ENCODE measurements around the gene ISYNA1. TPM values are rescaled to one million over a fixed set of nuclear protein-coding genes. Genes with fewer than 3 reads are reported as not detected.

The ISYNA1 gene
- total RNA-seq, 1 donor = 8.0 TPM

GRCh38 chr19:18464646-18465045 is 26.7 kb upstream of the ISYNA1 start:
- H3K27ac ChIP-seq (ENCODE audit: low read depth, low read length) = peak overlapping the region; percentile 59
- no peaks in the 10 kb centered on the region for H3K27me3 ChIP-seq (ENCODE audit: insufficient read depth, low read length)
- peaks cover 62% of the 10 kb centered on the region for H3K79me2 ChIP-seq (ENCODE audit: insufficient read depth, low read length)
- H3K9me3 ChIP-seq (ENCODE audit: low read depth, low read length) = no peaks in the 10 kb centered on the region
- peaks cover 41% of the 10 kb centered on the region for H3K4me1 ChIP-seq (ENCODE audit: insufficient read depth, low read length)
- H2AFZ ChIP-seq (ENCODE audit: low read length) = no peak overlapping the region
- H3K4me3 ChIP-seq (ENCODE audit: insufficient read depth, low read length) = no peak overlapping the region
- TF ChIP-seq, protein P1, sequence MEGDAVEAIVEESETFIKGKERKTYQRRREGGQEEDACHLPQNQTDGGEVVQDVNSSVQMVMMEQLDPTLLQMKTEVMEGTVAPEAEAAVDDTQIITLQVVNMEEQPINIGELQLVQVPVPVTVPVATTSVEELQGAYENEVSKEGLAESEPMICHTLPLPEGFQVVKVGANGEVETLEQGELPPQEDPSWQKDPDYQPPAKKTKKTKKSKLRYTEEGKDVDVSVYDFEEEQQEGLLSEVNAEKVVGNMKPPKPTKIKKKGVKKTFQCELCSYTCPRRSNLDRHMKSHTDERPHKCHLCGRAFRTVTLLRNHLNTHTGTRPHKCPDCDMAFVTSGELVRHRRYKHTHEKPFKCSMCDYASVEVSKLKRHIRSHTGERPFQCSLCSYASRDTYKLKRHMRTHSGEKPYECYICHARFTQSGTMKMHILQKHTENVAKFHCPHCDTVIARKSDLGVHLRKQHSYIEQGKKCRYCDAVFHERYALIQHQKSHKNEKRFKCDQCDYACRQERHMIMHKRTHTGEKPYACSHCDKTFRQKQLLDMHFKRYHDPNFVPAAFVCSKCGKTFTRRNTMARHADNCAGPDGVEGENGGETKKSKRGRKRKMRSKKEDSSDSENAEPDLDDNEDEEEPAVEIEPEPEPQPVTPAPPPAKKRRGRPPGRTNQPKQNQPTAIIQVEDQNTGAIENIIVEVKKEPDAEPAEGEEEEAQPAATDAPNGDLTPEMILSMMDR (IDR thresholded peaks at IDR 0.05; ENCODE audit: extremely low read depth, low read depth, low read length) = no peak
- no peak overlapping the region for H3K4me2 ChIP-seq (ENCODE audit: insufficient read depth, low read length)
- DNase-seq (ENCODE audit: insufficient read length, low spot score, missing footprints) = peak; percentile 98
- H4K20me1 ChIP-seq (ENCODE audit: insufficient read depth, low read length) = peaks cover 81% of the 10 kb centered on the region
- peaks cover 38% of the 10 kb centered on the region for H3K36me3 ChIP-seq (ENCODE audit: insufficient read depth, low read length)

DNA sequence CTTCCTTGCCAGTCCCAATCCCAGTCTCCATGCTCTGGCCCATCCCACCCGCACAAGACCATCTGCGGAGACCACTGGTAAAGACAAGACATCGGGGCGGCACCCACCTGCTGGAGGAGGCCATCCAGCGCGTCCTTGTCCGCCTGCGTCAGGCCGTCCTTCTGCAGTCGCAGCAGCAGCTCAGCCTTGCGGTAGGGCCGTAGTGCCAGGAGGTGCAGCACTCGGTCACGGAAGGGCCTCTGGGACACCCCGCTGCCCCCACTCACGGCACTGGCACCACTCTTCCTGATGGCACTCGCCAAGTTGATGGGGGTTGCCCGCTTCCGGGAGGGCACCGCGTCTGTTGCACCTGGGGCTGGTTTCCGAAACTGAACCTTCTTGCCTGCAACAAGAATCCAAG is 23.5 kb upstream of the ISYNA1 start:
- H3K27ac ChIP-seq (ENCODE audit: low read depth, low read length) = peak overlapping the region; percentile 91
- peak; percentile 73 for DNase-seq (ENCODE audit: insufficient read length, low spot score, missing footprints)

DNA sequence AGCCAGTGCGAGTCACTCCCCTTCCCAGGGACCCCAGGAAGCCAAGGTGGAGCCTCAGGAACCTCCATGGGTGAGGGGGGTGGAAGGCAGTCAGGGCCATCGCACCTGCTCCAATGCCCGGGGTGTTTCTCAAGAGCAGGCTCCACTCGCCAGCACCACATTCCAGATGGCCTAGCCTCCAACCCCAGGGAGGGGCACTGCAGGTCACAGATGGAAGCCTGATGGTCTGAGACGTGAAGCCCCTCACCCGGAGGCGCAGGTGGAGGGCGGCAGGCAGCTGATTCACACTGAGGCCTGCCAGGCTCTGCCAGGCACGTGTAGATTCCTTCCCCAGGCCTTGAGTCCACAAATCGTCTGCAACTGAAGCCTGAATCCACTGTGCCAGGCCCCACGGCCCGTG is 23.0 kb upstream of the ISYNA1 start:
- no peak overlapping the region for H2AFZ ChIP-seq (ENCODE audit: low read length)
- no peaks in the 10 kb centered on the region for H3K27me3 ChIP-seq (ENCODE audit: insufficient read depth, low read length)
- no peak overlapping the region for H3K4me2 ChIP-seq (ENCODE audit: insufficient read depth, low read length)
- TF ChIP-seq, protein P1 (IDR thresholded peaks at IDR 0.05; ENCODE audit: extremely low read depth, low read depth, low read length) = no peak
- H3K9me3 ChIP-seq (ENCODE audit: low read depth, low read length) = no peaks in the 10 kb centered on the region
- peak; percentile 39 for DNase-seq (ENCODE audit: insufficient read length, low spot score, missing footprints)
- peaks cover 51% of the 10 kb centered on the region for H3K36me3 ChIP-seq (ENCODE audit: insufficient read depth, low read length)
- H3K4me3 ChIP-seq (ENCODE audit: insufficient read depth, low read length) = no peak overlapping the region
- peaks cover 43% of the 10 kb centered on the region for H3K4me1 ChIP-seq (ENCODE audit: insufficient read depth, low read length)
- peak overlapping the region; percentile 91 for H3K27ac ChIP-seq (ENCODE audit: low read depth, low read length)
- H4K20me1 ChIP-seq (ENCODE audit: insufficient read depth, low read length) = peaks cover 76% of the 10 kb centered on the region
- peaks cover 46% of the 10 kb centered on the region for H3K79me2 ChIP-seq (ENCODE audit: insufficient read depth, low read length)

More for the DNA sequence above, 23.5 kb upstream of the ISYNA1 start:
- Histone ChIP-seq H3K27me3 (ENCODE audit: insufficient read depth, low read length) (no peaks in the 10 kb centered on the region), H3K79me2 (ENCODE audit: insufficient read depth, low read length) (peaks cover 48% of the 10 kb centered on the region), H3K4me2 (ENCODE audit: insufficient read depth, low read length) (no peak overlapping the region), H2AFZ (ENCODE audit: low read length) (no peak overlapping the region), H3K9me3 (ENCODE audit: low read depth, low read length) (no peaks in the 10 kb centered on the region), H4K20me1 (ENCODE audit: insufficient read depth, low read length) (peaks cover 76% of the 10 kb centered on the region), H3K4me3 (ENCODE audit: insufficient read depth, low read length) (no peak overlapping the region), H3K4me1 (ENCODE audit: insufficient read depth, low read length) (peaks cover 43% of the 10 kb centered on the region), H3K36me3 (ENCODE audit: insufficient read depth, low read length) (peaks cover 50% of the 10 kb centered on the region)
- TF ChIP-seq, protein P1 (IDR thresholded peaks at IDR 0.05; ENCODE audit: extremely low read depth, low read depth, low read length) = no peak

- Histone ChIP-seq H3K4me1 (ENCODE audit: insufficient read depth, low read length) (peaks cover 41% of the 10 kb centered on the region), H3K9me3 (ENCODE audit: low read depth, low read length) (no peaks in the 10 kb centered on the region), H3K4me2 (ENCODE audit: insufficient read depth, low read length) (no peak overlapping the region), H3K4me3 (ENCODE audit: insufficient read depth, low read length) (no peak overlapping the region), H3K27ac (ENCODE audit: low read depth, low read length) (peak overlapping the region; percentile 37), H4K20me1 (ENCODE audit: insufficient read depth, low read length) (peaks cover 64% of the 10 kb centered on the region), H3K27me3 (ENCODE audit: insufficient read depth, low read length) (no peaks in the 10 kb centered on the region), H3K79me2 (ENCODE audit: insufficient read depth, low read length) (peaks cover 30% of the 10 kb centered on the region), H3K36me3 (ENCODE audit: insufficient read depth, low read length) (peaks cover 39% of the 10 kb centered on the region), H2AFZ (ENCODE audit: low read length) (no peak overlapping the region)
- TF ChIP-seq, protein P1 (IDR thresholded peaks at IDR 0.05; ENCODE audit: extremely low read depth, low read depth, low read length) = no peak
- peak; percentile 52 for DNase-seq (ENCODE audit: insufficient read length, low spot score, missing footprints)
Observed at GRCh38 chr19:18457483-18458331, 19.8 kb upstream of the ISYNA1 start.

All from osteoblast (primary cell).